Measurements from ENCODE around the gene PRRT4. TPM values are rescaled to one million over a fixed set of nuclear protein-coding genes. Genes with fewer than 3 reads are reported as not detected.

The PRRT4 gene
- total and polyA plus RNA-seq, 2 of the 4 experiments (the other 2 are of a cell fraction), result not detected

- H4K8ac ChIP-seq (ENCODE audit: low read depth in 2 of 2, low read length in 2 of 2), result no peak overlapping the region
- peaks cover 19% of the 10 kb centered on the region for H3K36me3 ChIP-seq (ENCODE audit: control insufficient read depth, insufficient read depth, low read length)
- TF ChIP-seq RCOR1 (IDR thresholded peaks at IDR 0.05; ENCODE audit: insufficient replicate concordance, low read length) (no peak), USF2 (IDR thresholded peaks at IDR 0.05; ENCODE audit: low read depth, low read length) (no peak), ELK1 (IDR thresholded peaks at IDR 0.05; ENCODE audit: borderline replicate concordance, low read depth, low read length) (no peak), CHD1 (IDR thresholded peaks at IDR 0.05; ENCODE audit: low read depth, low read length) (no peak), NFE2L2 (IDR thresholded peaks at IDR 0.05; ENCODE audit: low read depth, low read length) (no peak)
- no peak overlapping the region for H4K91ac ChIP-seq (ENCODE audit: insufficient read depth, low read depth, low read length)
- 87% methylated on average over 4 of the region's 9 CpGs; no CpG with 5 or more reads in 1 of the 2 experiments for WGBS, 2 experiments (ENCODE audit: extremely low coverage in 2 of 2, insufficient read length in 1 of 2)
- H3K4me2 ChIP-seq (ENCODE audit: low read depth, low read length), result peak overlapping the region; percentile 94
- no peak overlapping the region for H2BK15ac ChIP-seq (ENCODE audit: low read depth, low read length)
- H4K20me1 ChIP-seq (ENCODE audit: insufficient read depth, low read length), result peaks cover 15% of the 10 kb centered on the region
- H3K4ac ChIP-seq (ENCODE audit: low read depth, low read length), result no peak overlapping the region; the same call in 1 of the 2 replicates
- no peak overlapping the region for H3K4me3 ChIP-seq (ENCODE audit: insufficient read depth, low read depth, low read length)
- dilution Hi-C loops (cut with HindIII; ENCODE audit: low sequenced_read_pairs, unreplicated experiment) (no loop called here), in situ Hi-C loops (cut with MboI; ENCODE audit: low sequenced_read_pairs) (no loop called here), intact Hi-C loops (cut with micrococcal nuclease) (no loop called here)
- CTCF ChIA-PET, result no interaction called here
- H2AFZ ChIP-seq (replicated peaks; ENCODE audit: low read length, poor library complexity), result no peak overlapping the region
- H3K27me3 ChIP-seq (ENCODE audit: control insufficient read depth, insufficient read depth, low read length), result no peaks in the 10 kb centered on the region
- peaks cover 19% of the 10 kb centered on the region for H3K4me1 ChIP-seq (ENCODE audit: control insufficient read depth, insufficient read depth, low read length)
- no peak overlapping the region for H2AK5ac ChIP-seq (ENCODE audit: low read depth, low read length)
- no peak overlapping the region for H3K27ac ChIP-seq (ENCODE audit: insufficient read depth, low read length)
- DNase-seq (no peak), ATAC-seq (ENCODE audit: low read depth) (no peak)
- peak overlapping the region; percentile 4 for H2AK9ac ChIP-seq (replicated peaks; ENCODE audit: low read depth, low read length, poor library complexity)
- no peak overlapping the region for H3K18ac ChIP-seq (ENCODE audit: low read depth, low read length)
- no peaks in the 10 kb centered on the region for H3K9me3 ChIP-seq (ENCODE audit: control insufficient read depth, insufficient read depth, low read length)
- H3K14ac ChIP-seq (replicated peaks; ENCODE audit: low read depth, low read length), result no peak overlapping the region
- no peak overlapping the region for H2BK120ac ChIP-seq (ENCODE audit: low read depth, low read length)
- H3K23ac ChIP-seq (ENCODE audit: low read depth, low read length), result peak overlapping the region; percentile 49; the same call in 1 of the 2 replicates
- POLR2A ChIA-PET (ENCODE audit: unreplicated experiment), result no interaction called here
- no TSS peak for BruUV-seq (replicated peaks)
- H3K56ac ChIP-seq (ENCODE audit: extremely low read depth, insufficient read depth, low read length), result no peak overlapping the region
- no peak overlapping the region for H2BK5ac ChIP-seq (ENCODE audit: low read depth, low read length, poor library complexity, severe bottlenecking)
- peaks cover 22 to 50% of the 10 kb centered on the region in 2 experiments for H3K79me1 ChIP-seq (ENCODE audit: low read depth in 1 of 2, low read length in 2 of 2)
- H3K9ac ChIP-seq (ENCODE audit: low read depth, low read length), result no peak overlapping the region
- H4K5ac ChIP-seq (ENCODE audit: low read depth, low read length), result no peak overlapping the region
- no peak overlapping the region for H2BK20ac ChIP-seq (ENCODE audit: low read depth, low read length)
- peaks cover 9% of the 10 kb centered on the region; the same call in 1 of the 2 replicates for H3K9me1 ChIP-seq (ENCODE audit: insufficient read depth, low read length)
Measured at GRCh38 chr7:128404143-128404681, 42.7 kb upstream of the PRRT4 start.

Data from IMR-90 (cell line).